Erythroblast (primary cell): ENCODE measurements around the gene NFIC.
"Not testable (repeated sequence)": the region's sequence is repeated elsewhere in the genome, so short reads cannot be mapped to it uniquely, and the experiment has no call there.

ENCODE experiments used
- GATA1 ChIP-seq: IDR thresholded peaks from 2 replicates; pipeline ENCODE4 v1.6.1; 2011; ENCODE audit warnings: low read depth, mild to moderate bottlenecking, control low read depth, low read length, moderate library complexity
- POLR2A ChIP-seq: IDR thresholded peaks from 2 replicates; pipeline ENCODE4 v1.6.1; 2011; ENCODE audit warnings: mild to moderate bottlenecking, low read length

DNA sequence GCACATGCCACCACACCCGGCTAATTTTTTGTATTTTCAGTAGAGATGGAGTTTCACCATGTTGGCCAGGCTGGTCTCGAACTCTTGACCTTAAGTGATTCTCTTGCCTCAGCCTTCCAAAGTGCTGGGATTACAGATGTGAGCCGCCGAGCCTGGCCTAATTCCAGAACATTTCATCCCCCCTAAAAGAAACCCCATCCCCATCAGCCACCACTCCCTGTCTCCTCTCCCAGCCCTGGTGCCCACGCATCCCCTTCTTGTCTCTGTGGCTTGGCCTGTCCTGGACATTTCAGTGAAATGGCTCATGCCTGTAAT is 63.9 kb downstream of the NFIC start:
- not testable (repeated sequence) for TF ChIP-seq POLR2A, GATA1
